Measurements from ENCODE around the gene HCAR2.

The HCAR2 gene

GRCh38 chr12:122672515-122672914, 30.6 kb downstream of the HCAR2 start:
- H3K27ac Mint-ChIP-seq: no peak overlapping the region
- no peak overlapping the region for H3K4me3 Mint-ChIP-seq
- H3K9me3 Mint-ChIP-seq: peaks cover 3% of the 10 kb centered on the region
- no peak for TF ChIP-seq CTCF (IDR thresholded peaks at IDR 0.05; ENCODE audit: unreplicated experiment in 3 of 3)
- H3K27me3 Mint-ChIP-seq (ENCODE audit: low read depth): peaks cover 9% of the 10 kb centered on the region
- no peaks in the 10 kb centered on the region for H3K36me3 Mint-ChIP-seq (ENCODE audit: low read depth)
- H3K4me1 Mint-ChIP-seq: no peaks in the 10 kb centered on the region

GRCh38 chr12:122669397-122670070, 33.6 kb downstream of the HCAR2 start:
- Mint-ChIP-seq H3K4me3 (no peak overlapping the region), H3K27me3 (ENCODE audit: low read depth) (peaks cover 6% of the 10 kb centered on the region), H3K9me3 (no peaks in the 10 kb centered on the region), H3K27ac (no peak overlapping the region), H3K36me3 (ENCODE audit: low read depth) (no peaks in the 10 kb centered on the region), H3K4me1 (no peaks in the 10 kb centered on the region)
- TF ChIP-seq CTCF (IDR thresholded peaks at IDR 0.05; ENCODE audit: unreplicated experiment in 3 of 3): no peak

GRCh38 chr12:122668268-122668667, 34.9 kb downstream of the HCAR2 start:
- Mint-ChIP-seq H3K9me3 (no peaks in the 10 kb centered on the region), H3K27me3 (ENCODE audit: low read depth) (no peaks in the 10 kb centered on the region)
- no peak for TF ChIP-seq CTCF (IDR thresholded peaks at IDR 0.05; ENCODE audit: unreplicated experiment in 3 of 3)

GRCh38 chr12:122665759-122666158, 37.4 kb downstream of the HCAR2 start:
- no peaks in the 10 kb centered on the region for H3K36me3 Mint-ChIP-seq (ENCODE audit: low read depth)
- H3K27me3 Mint-ChIP-seq (ENCODE audit: low read depth): no peaks in the 10 kb centered on the region
- H3K27ac Mint-ChIP-seq: no peak overlapping the region
- H3K9me3 Mint-ChIP-seq: no peaks in the 10 kb centered on the region
- no peak for TF ChIP-seq CTCF (IDR thresholded peaks at IDR 0.05; ENCODE audit: unreplicated experiment in 3 of 3)
- H3K4me3 Mint-ChIP-seq: no peak overlapping the region
- no peaks in the 10 kb centered on the region for H3K4me1 Mint-ChIP-seq

More at GRCh38 chr12:122668268-122668667, 34.9 kb downstream of the HCAR2 start:
- Mint-ChIP-seq H3K4me3 (no peak overlapping the region), H3K27ac (no peak overlapping the region), H3K36me3 (ENCODE audit: low read depth) (no peaks in the 10 kb centered on the region), H3K4me1 (no peaks in the 10 kb centered on the region)

GRCh38 chr12:122665349-122665748, 37.8 kb downstream of the HCAR2 start:
- H3K4me3 Mint-ChIP-seq: no peak overlapping the region
- H3K9me3 Mint-ChIP-seq: no peaks in the 10 kb centered on the region
- H3K36me3 Mint-ChIP-seq (ENCODE audit: low read depth): no peaks in the 10 kb centered on the region
- no peaks in the 10 kb centered on the region for H3K4me1 Mint-ChIP-seq
- no peaks in the 10 kb centered on the region for H3K27me3 Mint-ChIP-seq (ENCODE audit: low read depth)
- TF ChIP-seq CTCF (IDR thresholded peaks at IDR 0.05; ENCODE audit: unreplicated experiment in 3 of 3): no peak
- no peak overlapping the region for H3K27ac Mint-ChIP-seq

DNA sequence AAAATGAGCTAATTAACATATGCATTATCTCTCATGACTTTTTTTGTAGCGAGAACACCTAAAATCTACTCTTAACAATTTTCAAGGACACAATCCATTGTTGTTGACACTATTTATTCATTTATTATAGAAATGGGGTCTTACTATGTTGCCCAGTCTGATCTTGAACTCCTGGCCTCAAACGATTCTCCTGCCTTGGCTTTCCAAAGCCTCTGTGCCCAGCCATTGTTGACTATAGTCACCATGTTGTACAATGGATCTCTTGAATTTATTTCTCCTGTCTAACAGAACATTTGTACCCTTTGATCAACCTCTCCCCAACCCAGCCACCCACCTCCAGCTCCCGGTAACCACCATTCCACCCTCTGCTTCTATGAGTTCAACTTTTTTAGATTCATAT, 41.2 kb downstream of the HCAR2 start:
- Mint-ChIP-seq H3K4me3 (no peak overlapping the region), H3K27me3 (ENCODE audit: low read depth) (no peaks in the 10 kb centered on the region), H3K4me1 (no peaks in the 10 kb centered on the region), H3K9me3 (no peaks in the 10 kb centered on the region), H3K36me3 (ENCODE audit: low read depth) (no peaks in the 10 kb centered on the region), H3K27ac (no peak overlapping the region)
- TF ChIP-seq CTCF (IDR thresholded peaks at IDR 0.05; ENCODE audit: unreplicated experiment in 3 of 3): no peak
